A673 (cell line): ENCODE data around the gene CNFN.

Experiments used
- EZH2 ChIP-seq: fragments of 200-600 bp; sonication (generic); IDR thresholded peaks from 2 replicates; pipeline ENCODE4 v1.6.1; 2017; ENCODE audit warnings: borderline replicate concordance, low read depth, mild to moderate bottlenecking, mixed read lengths, antibody characterized with exemption, low read length; ENCODE audit not compliant: poor library complexity, severe bottlenecking
- TF ChIP-seq, protein P1 (sequence below): fragments of 300-800, 200-600 bp; sonication (generic); conservative IDR thresholded peaks from 2 replicates; pipeline ENCODE4 v1.5.1; 2017; ENCODE audit warnings: low read depth, mild to moderate bottlenecking, antibody characterized with exemption, low read length, moderate library complexity, mixed read lengths

DNA sequence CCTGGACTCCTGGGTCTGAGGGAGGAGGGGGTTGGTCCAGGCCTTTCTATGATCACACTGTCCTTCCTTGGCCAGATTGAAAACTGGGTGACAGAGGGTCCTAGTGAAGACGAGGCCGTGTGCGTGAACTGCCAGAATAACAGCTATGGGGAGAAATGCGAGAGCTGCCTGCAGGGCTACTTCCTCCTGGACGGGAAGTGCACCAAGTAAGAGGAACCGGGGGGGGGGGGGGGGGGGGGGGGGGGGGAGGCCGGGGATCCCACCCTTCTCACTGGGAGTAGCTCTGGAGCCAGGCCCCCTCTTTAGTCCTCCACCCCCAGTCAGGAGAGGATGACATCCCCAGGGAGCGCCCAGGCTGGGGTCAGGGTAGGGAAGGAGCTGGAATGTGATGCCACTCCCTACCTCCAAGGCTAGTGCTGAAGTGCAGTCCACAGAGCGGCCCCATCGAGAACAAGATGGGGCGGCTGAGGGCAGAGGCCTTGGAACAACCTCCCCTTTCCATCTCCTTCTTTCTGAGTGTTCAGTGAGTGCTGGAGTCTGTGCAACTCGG, 19.4 kb downstream of the CNFN start:
- TF ChIP-seq EZH2: no peak
- TF ChIP-seq, protein P1, sequence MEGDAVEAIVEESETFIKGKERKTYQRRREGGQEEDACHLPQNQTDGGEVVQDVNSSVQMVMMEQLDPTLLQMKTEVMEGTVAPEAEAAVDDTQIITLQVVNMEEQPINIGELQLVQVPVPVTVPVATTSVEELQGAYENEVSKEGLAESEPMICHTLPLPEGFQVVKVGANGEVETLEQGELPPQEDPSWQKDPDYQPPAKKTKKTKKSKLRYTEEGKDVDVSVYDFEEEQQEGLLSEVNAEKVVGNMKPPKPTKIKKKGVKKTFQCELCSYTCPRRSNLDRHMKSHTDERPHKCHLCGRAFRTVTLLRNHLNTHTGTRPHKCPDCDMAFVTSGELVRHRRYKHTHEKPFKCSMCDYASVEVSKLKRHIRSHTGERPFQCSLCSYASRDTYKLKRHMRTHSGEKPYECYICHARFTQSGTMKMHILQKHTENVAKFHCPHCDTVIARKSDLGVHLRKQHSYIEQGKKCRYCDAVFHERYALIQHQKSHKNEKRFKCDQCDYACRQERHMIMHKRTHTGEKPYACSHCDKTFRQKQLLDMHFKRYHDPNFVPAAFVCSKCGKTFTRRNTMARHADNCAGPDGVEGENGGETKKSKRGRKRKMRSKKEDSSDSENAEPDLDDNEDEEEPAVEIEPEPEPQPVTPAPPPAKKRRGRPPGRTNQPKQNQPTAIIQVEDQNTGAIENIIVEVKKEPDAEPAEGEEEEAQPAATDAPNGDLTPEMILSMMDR: no peak
